ENCODE data around the gene CFAP97.

- no peak for TF ChIP-seq CTCF (IDR thresholded peaks at IDR 0.05; ENCODE audit: low read depth, low read length)
- no peak for TF ChIP-seq POLR2A (IDR thresholded peaks at IDR 0.05; ENCODE audit: extremely low read depth, insufficient read length)
- no peak for TF ChIP-seq MAX (IDR thresholded peaks at IDR 0.05; ENCODE audit: low read depth, low read length)
- no peak for TF ChIP-seq MYC (IDR thresholded peaks at IDR 0.05; ENCODE audit: low read depth, low read length)
These were observed 34.4 kb upstream of the CFAP97 start for GRCh38 chr4:185238215-185238681.

Measured in NB4 (cell line).